ENCODE data around the gene MARK2. TPM values are rescaled to one million over a fixed set of nuclear protein-coding genes. Genes with fewer than 3 reads are reported as not detected.

The MARK2 gene
- total and polyA plus RNA-seq, 11 donors = 17.0 to 53.5 (median 37.5) TPM

- peak; percentile 53 to 77 (median 77) for ATAC-seq
Observed at GRCh38 chr11:63888170-63889086, 49.5 kb downstream of the MARK2 start.

GRCh38 chr11:63889344-63889743, 50.4 kb downstream of the MARK2 start:
- peaks cover 0 to 10% (median 0%) of the 10 kb centered on the region in 9 donors for H3K36me3 ChIP-seq
- no peaks in the 10 kb centered on the region for H3K27me3 ChIP-seq
- intact Hi-C loops (cut with DNase I) = no loop called here
- no peak for TF ChIP-seq POLR2A (IDR thresholded peaks at IDR 0.05)
- TF ChIP-seq, protein P1, sequence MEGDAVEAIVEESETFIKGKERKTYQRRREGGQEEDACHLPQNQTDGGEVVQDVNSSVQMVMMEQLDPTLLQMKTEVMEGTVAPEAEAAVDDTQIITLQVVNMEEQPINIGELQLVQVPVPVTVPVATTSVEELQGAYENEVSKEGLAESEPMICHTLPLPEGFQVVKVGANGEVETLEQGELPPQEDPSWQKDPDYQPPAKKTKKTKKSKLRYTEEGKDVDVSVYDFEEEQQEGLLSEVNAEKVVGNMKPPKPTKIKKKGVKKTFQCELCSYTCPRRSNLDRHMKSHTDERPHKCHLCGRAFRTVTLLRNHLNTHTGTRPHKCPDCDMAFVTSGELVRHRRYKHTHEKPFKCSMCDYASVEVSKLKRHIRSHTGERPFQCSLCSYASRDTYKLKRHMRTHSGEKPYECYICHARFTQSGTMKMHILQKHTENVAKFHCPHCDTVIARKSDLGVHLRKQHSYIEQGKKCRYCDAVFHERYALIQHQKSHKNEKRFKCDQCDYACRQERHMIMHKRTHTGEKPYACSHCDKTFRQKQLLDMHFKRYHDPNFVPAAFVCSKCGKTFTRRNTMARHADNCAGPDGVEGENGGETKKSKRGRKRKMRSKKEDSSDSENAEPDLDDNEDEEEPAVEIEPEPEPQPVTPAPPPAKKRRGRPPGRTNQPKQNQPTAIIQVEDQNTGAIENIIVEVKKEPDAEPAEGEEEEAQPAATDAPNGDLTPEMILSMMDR (IDR thresholded peaks at IDR 0.05) = no peak
- 81 to 95% (median 87%) methylated on average over 5 to 6 of the region's 6 CpGs for WGBS, 4 donors
- H3K9me3 ChIP-seq = no peaks in the 10 kb centered on the region
- peak overlapping the region in 3 of 12 donors; percentile 42 to 55 (median 46) for H3K4me3 ChIP-seq
- peak overlapping the region in 7 of 12 donors; percentile 64 to 85 (median 72) for H3K27ac ChIP-seq
- peaks cover 16 to 69% (median 36%) of the 10 kb centered on the region in 12 donors for H3K4me1 ChIP-seq
- DNase-seq (no peak), ATAC-seq (no peak)

More at GRCh38 chr11:63888170-63889086, 49.5 kb downstream of the MARK2 start:
- H3K36me3 ChIP-seq = peaks cover 0 to 10% (median 0%) of the 10 kb centered on the region in 9 donors
- peak; percentile 49 to 75 (median 64) for DNase-seq
- intact Hi-C loops (cut with DNase I) = no loop called here
- H3K4me1 ChIP-seq = peaks cover 16 to 78% (median 38%) of the 10 kb centered on the region in 12 donors
- H3K27ac ChIP-seq = peak overlapping the region; percentile 28 to 85 (median 66)
- no peaks in the 10 kb centered on the region for H3K27me3 ChIP-seq
- H3K9me3 ChIP-seq = no peaks in the 10 kb centered on the region
- peak overlapping the region in 10 of 12 donors; percentile 23 to 55 (median 42) for H3K4me3 ChIP-seq
- WGBS, 4 donors = 21 to 33% (median 26%) methylated on average over 23 to 25 of the region's 25 CpGs
- TF ChIP-seq POLR2A (IDR thresholded peaks at IDR 0.05) = no peak
- TF ChIP-seq, protein P1 (IDR thresholded peaks at IDR 0.05) = no peak

- ATAC-seq (no peak), DNase-seq (no peak)
- H3K4me1 ChIP-seq = peaks cover 16 to 61% (median 33%) of the 10 kb centered on the region in 12 donors
- 80 to 88% (median 85%) methylated on average over 7 of the region's 7 CpGs for whole genome bisulfite sequencing, 4 donors
- no peaks in the 10 kb centered on the region for H3K27me3 ChIP-seq
- H3K27ac ChIP-seq = no peak overlapping the region
- H3K36me3 ChIP-seq = peaks cover 0 to 19% (median 9%) of the 10 kb centered on the region in 9 donors
- no peaks in the 10 kb centered on the region for H3K9me3 ChIP-seq
- intact Hi-C loops (cut with DNase I) = no loop called here
- TF ChIP-seq, protein P1 (IDR thresholded peaks at IDR 0.05) = no peak
- TF ChIP-seq POLR2A (IDR thresholded peaks at IDR 0.05) = no peak
- no peak overlapping the region for H3K4me3 ChIP-seq
Observed at GRCh38 chr11:63890368-63890767, 51.5 kb downstream of the MARK2 start.

DNA sequence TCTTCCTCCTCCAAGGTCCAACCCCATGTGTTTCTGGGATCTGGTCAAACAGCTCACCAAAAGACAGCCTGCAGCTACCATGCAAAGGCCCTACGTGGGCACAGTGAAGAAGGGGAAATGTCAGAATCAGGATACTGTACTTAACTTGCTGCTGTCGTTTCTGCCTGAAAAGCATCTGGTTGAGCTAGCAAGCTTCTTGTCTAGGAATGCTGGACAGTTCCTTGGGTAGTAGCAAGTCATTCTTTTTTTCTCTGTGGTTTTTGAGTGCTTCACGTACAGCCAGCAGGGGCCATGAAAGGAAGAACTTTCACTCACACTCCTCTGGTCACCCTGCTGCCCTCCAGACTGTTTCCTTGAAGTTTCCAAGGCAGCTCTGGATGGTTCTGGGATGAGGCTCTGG, 53.3 kb downstream of the MARK2 start:
- Histone ChIP-seq H3K4me1 (peaks cover 15 to 58% (median 38%) of the 10 kb centered on the region in 12 donors), H3K27ac (no peak overlapping the region), H3K9me3 (no peaks in the 10 kb centered on the region), H3K36me3 (peaks cover 0 to 38% (median 27%) of the 10 kb centered on the region in 9 donors), H3K4me3 (no peak overlapping the region), H3K27me3 (no peaks in the 10 kb centered on the region)
- DNase-seq = no peak
- intact Hi-C loops (cut with DNase I) = no loop called here
- TF ChIP-seq, protein P1 (IDR thresholded peaks at IDR 0.05) = no peak
- no peak for TF ChIP-seq POLR2A (IDR thresholded peaks at IDR 0.05)
- ATAC-seq = no peak
- WGBS, 4 donors = 32 to 44% (median 38%) methylated on average over 3 of the region's 3 CpGs

All from heart left ventricle (tissue), 16 donors.